Activated T-cell treated with anti-CD3 and anti-CD28 coated beads, Interleukin-2, amount 50 U/mL, for 72 hours (primary cell): ENCODE measurements around the gene WNT3A. TPM values are rescaled to one million over a fixed set of nuclear protein-coding genes. Genes with fewer than 3 reads are reported as not detected.
A peak's percentile ranks its signal among the peaks of the same experiment; 100 is the strongest.
"Not testable (repeated sequence)": the region's sequence is repeated elsewhere in the genome, so short reads cannot be mapped to it uniquely, and the experiment has no call there.

Source experiments
- ATAC-seq, 2 donors: fragments of 150-1000 bp; cut with Tn5 transposase; replicated peaks in 1 of 2; 2 replicates each; pipeline ENCODE4 v1.10.0; 2021; ENCODE audit warnings: moderate library complexity in 2 of 2, mild to moderate bottlenecking in 1 of 2
- DNase-seq, 2 donors: peaks; one replicate each; pipeline ENCODE4 v3.0.0; 2021 to 2022; ENCODE audit warnings: mixed read lengths in 1 of 2
- H3K27ac Mint-ChIP-seq: one replicate; pipeline ENCODE4 v1.8.0; 2022; ENCODE audit warnings: mild to moderate bottlenecking, moderate library complexity, mixed read lengths
- H3K27me3 Mint-ChIP-seq: one replicate; pipeline ENCODE4 v1.8.0; 2022; ENCODE audit warnings: low read depth, mixed read lengths
- H3K36me3 Mint-ChIP-seq, 2 donors: one replicate each; pipeline ENCODE4 v1.8.0; 2022; ENCODE audit warnings: mixed read lengths in 2 of 2, mild to moderate bottlenecking in 1 of 2; ENCODE audit not compliant: insufficient read depth in 2 of 2
- H3K4me1 Mint-ChIP-seq: one replicate; pipeline ENCODE4 v1.8.0; 2022; ENCODE audit warnings: low read depth, mixed read lengths
- H3K4me3 Mint-ChIP-seq, 2 donors: one replicate each; pipeline ENCODE4 v1.8.0; 2022; ENCODE audit warnings: mild to moderate bottlenecking in 2 of 2, mixed read lengths in 2 of 2, moderate library complexity in 2 of 2
- H3K9me3 Mint-ChIP-seq, 2 donors: one replicate each; pipeline ENCODE4 v1.8.0; 2022; ENCODE audit warnings: mixed read lengths in 2 of 2
- total RNA-seq, 2 donors: library from RNA; stranded (reverse); gene quantifications; one replicate each; pipeline ENCODE4 v1.2.3, GENCODE V29; 2022

The WNT3A gene
- total RNA-seq, 2 donors from 2014 or later, result not detected

GRCh38 chr1:228019722-228020083 is 12.9 kb downstream of the WNT3A start:
- not testable (repeated sequence) for H3K9me3 Mint-ChIP-seq, H3K4me1 Mint-ChIP-seq, H3K4me3 Mint-ChIP-seq, H3K27ac Mint-ChIP-seq, ATAC-seq, DNase-seq, H3K27me3 Mint-ChIP-seq, H3K36me3 Mint-ChIP-seq

DNA sequence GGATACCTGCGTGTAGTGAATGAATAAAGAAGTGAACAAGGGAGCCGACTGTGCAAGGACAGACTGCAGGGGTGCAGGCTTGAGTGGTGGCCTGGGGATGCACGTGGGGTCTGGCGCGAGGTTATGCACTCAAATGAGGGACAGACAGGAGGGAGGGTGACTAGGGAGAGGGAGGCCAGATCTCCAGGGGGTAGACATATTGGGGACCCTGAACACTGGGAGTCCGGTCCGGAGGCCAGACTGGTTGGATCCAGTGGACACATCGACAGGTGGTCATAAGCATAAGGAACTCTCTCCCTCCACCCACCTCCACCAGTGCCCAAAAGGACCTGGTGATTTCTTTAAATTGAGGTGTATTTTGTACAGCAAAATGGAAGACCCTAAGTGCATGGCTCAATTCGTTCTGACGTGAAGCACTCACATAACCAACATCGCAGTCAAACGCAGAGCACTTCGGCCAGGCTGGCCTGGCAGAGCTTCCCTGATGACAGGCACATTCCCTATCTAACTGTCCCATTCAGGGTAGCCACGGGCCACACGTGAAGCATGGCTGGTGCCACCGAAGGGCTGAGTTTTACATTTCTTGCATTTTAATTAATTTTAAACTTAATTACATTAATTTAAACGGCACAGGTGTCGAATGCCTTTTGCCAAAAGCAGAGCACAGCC is 14.0 kb downstream of the WNT3A start:
- ATAC-seq, result no peak
- no peak overlapping the region for H3K27ac Mint-ChIP-seq
- no peaks in the 10 kb centered on the region for H3K4me1 Mint-ChIP-seq
- H3K9me3 Mint-ChIP-seq, result no peaks in the 10 kb centered on the region
- no peak overlapping the region for H3K4me3 Mint-ChIP-seq
- no peaks in the 10 kb centered on the region for H3K36me3 Mint-ChIP-seq
- H3K27me3 Mint-ChIP-seq, result no peaks in the 10 kb centered on the region
- DNase-seq, result no peak

DNA sequence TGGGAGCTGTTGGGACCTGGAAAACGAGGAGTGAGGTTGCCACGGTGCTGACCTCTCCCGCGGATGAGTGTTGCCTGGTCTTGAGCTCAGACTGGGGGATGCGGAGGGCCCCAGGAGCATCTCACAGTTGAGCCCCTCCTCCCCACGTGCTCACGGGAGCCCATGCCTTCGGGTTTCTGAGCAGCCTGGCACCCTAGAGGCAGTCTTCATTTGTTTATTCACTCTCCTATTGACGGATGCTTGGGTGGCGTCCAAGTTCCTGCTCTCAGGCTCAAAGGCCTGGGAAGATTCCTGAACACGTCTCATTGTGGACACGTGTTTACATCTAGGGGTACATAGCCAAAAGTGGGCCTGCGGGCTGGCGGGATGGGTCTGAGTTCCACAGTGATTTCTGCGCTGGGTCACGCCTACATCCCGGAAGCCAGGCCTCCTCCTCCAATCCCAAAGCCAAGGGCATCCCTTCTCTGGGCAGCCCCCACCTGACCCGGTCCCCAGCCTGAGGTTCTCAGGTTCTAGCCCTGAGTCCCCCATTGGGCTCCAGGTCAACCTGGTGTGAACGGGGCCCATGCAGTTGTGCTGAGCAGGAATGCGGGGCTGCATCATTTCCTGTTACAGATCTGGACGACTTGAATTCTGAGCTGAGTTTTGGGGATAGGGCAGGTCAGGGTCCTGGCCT is 14.7 kb downstream of the WNT3A start:
- Mint-ChIP-seq H3K36me3 (no peaks in the 10 kb centered on the region), H3K4me1 (no peaks in the 10 kb centered on the region), H3K9me3 (no peaks in the 10 kb centered on the region), H3K27ac (no peak overlapping the region), H3K27me3 (no peaks in the 10 kb centered on the region), H3K4me3 (no peak overlapping the region)
- DNase-seq (no peak), ATAC-seq (no peak)

DNA sequence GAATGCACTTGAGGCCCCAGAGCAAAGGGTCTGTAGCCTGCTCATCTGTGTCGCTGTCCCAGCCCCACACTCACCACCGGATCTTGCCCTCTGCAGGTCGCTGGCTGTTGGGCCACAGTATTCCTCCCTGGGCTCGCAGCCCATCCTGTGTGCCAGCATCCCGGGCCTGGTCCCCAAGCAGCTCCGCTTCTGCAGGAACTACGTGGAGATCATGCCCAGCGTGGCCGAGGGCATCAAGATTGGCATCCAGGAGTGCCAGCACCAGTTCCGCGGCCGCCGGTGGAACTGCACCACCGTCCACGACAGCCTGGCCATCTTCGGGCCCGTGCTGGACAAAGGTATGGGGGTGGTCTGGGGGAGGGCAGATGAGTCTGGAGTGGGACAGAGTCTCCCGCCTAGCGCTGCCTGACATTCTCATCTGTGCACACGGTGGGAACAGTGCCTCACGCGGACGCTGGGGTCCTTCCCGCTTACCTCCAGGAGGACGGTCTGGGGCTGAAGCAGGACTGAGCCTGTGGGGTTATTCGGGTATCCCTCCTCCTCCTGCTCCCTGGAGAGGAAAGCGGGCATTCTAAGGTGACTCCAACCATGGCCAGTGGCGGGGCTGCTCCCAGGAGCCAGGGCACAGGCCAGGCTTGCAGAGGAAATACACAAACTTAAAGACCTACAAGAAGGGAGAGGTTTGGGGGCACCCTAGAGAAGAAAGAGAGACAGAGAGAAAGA is 15.9 kb downstream of the WNT3A start:
- Mint-ChIP-seq H3K4me3 (no peak overlapping the region), H3K9me3 (no peaks in the 10 kb centered on the region), H3K36me3 (no peaks in the 10 kb centered on the region), H3K27me3 (peaks cover 11% of the 10 kb centered on the region), H3K4me1 (no peaks in the 10 kb centered on the region), H3K27ac (no peak overlapping the region)
- ATAC-seq (no peak), DNase-seq (no peak)

DNA sequence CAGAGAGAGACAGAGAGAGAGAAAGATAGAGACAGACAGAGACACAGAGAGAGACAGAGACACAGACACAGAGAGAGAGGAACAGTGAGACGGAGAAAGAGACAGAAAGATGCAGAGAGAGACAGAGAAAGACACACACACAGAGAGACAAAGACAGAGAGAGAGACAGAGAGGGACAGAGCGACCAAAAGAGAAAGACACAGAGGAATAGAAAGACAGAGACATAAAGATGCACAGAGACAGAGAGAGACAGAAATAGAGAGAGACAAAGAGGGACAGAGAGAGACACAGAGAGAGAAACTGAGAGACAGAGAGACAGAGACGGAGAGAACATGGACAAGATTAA is 16.5 kb downstream of the WNT3A start:
- H3K27me3 Mint-ChIP-seq, result peaks cover 13% of the 10 kb centered on the region
- H3K4me3 Mint-ChIP-seq, result no peak overlapping the region
- ATAC-seq (no peak), DNase-seq (no peak)
- H3K27ac Mint-ChIP-seq, result no peak overlapping the region
- no peaks in the 10 kb centered on the region for H3K4me1 Mint-ChIP-seq
- H3K9me3 Mint-ChIP-seq, result no peaks in the 10 kb centered on the region
- H3K36me3 Mint-ChIP-seq, result no peaks in the 10 kb centered on the region

DNA sequence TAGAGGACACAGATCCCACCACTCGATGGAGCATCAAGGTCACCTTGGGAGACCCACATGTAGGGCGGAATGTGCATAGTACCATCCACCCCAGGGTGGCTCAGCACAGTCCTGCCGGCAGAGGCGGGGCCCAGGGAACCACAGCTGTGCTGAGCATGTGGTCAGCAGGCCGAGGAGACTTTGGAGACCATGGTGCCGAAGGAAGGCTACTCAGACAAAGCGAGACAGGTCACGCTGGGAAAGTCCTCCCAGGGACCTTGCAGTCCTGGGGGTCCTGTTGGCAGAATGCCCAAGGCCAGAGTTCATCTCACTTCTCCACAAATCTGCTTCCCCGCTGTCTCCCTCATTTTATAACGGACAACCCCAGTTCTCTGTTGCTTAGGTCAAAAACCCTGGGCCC is 22.5 kb downstream of the WNT3A start:
- H3K4me1 Mint-ChIP-seq, result no peaks in the 10 kb centered on the region
- no peak for DNase-seq
- H3K9me3 Mint-ChIP-seq, result peaks cover 0 to 2% of the 10 kb centered on the region in 2 donors
- H3K36me3 Mint-ChIP-seq, result no peaks in the 10 kb centered on the region
- peaks cover 13% of the 10 kb centered on the region for H3K27me3 Mint-ChIP-seq
- ATAC-seq, result no peak
- H3K27ac Mint-ChIP-seq, result no peak overlapping the region
- no peak overlapping the region for H3K4me3 Mint-ChIP-seq

DNA sequence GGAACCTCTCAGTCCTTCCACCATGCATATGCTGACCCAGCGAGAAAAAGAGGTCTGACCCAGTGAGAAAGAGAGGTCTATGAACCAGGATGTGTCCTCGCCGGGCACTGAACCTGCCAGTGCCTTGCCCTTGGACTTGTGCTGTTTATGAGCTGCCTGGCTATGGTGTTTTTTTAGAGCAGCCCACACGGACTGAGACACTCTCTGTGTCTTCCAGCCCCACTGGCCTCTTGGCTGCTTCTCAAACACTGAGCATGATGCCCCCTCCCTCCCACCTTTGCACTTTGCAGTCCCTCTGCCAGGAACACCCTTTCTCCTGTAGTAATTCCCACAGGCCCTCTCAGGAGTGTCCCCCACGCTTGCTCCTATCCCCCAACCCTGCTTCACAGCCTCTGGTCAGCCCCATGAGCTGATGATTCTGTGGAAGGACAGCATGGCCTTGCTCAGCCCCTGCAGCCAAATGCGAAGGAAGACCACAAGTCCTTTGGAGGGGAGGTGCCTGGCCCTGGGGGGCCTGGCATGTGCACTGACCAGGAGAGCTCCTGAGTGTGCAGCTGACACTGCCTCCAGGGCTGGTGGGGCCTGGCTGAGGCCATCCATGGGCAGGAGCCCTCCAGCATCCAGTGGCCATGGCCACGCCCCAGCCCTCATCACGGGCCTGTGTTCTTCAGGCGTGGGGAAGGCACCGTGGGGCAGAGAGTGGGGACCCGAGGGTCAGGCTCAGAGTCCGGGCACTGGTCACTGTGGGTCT is 23.8 kb downstream of the WNT3A start:
- Mint-ChIP-seq H3K36me3 (no peaks in the 10 kb centered on the region), H3K27me3 (peaks cover 13% of the 10 kb centered on the region), H3K9me3 (peaks cover 0 to 2% of the 10 kb centered on the region in 2 donors), H3K27ac (no peak overlapping the region), H3K4me1 (no peaks in the 10 kb centered on the region), H3K4me3 (no peak overlapping the region)
- ATAC-seq, result no peak
- no peak for DNase-seq

- no peak overlapping the region for H3K4me3 Mint-ChIP-seq
- H3K9me3 Mint-ChIP-seq, result peaks cover 0 to 2% of the 10 kb centered on the region in 2 donors
- no peaks in the 10 kb centered on the region for H3K4me1 Mint-ChIP-seq
- no peak overlapping the region for H3K27ac Mint-ChIP-seq
- H3K27me3 Mint-ChIP-seq, result peaks cover 13% of the 10 kb centered on the region
- ATAC-seq, result no peak
- no peaks in the 10 kb centered on the region for H3K36me3 Mint-ChIP-seq
- DNase-seq, result no peak
Measured at GRCh38 chr1:228031276-228031995, 24.6 kb downstream of the WNT3A start.

DNA sequence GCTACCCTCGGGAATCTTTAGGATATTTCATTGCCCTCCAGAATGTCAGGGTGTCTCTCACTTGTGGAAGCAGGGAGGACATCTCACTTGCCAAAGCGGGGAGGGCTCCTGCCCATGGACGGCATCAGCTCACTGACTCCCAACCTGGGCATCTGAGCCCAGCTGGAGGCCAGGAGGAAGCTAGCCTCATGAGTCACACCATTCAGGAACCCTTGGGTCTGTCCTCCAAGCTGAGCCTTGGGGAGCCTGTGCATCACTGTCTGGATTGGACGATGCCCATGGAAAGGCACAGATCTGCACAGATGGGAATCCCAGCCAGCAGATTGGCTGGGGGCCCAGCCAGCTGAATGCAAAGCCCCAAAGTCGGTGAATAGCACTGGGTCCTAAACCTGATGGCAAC is 25.2 kb downstream of the WNT3A start:
- ATAC-seq (no peak), DNase-seq (no peak)
- no peaks in the 10 kb centered on the region for H3K4me1 Mint-ChIP-seq
- H3K4me3 Mint-ChIP-seq, result no peak overlapping the region
- H3K27ac Mint-ChIP-seq, result no peak overlapping the region
- peaks cover 9% of the 10 kb centered on the region for H3K27me3 Mint-ChIP-seq
- peaks cover 0 to 2% of the 10 kb centered on the region in 2 donors for H3K9me3 Mint-ChIP-seq
- no peaks in the 10 kb centered on the region for H3K36me3 Mint-ChIP-seq

DNA sequence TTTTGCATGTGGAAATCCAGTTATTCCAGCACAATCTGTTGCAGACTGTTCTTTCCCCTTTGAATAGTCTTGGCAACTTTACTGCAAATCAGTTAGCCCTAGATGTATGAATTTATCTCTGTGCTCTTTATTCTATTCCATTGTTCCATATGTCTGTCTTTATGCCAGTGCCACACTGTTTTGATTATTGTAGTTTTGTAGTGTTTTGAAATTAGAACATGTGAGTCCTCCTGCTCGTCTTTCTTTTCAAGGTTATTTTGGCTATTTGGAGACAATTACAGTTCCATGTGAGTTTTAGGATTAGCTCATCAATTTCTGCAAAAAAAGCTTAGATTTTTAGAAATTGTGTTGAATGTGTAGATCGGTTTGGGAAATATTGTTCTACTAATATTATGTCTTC is 26.6 kb downstream of the WNT3A start:
- H3K9me3 Mint-ChIP-seq, result peaks cover 0 to 2% of the 10 kb centered on the region in 2 donors
- no peaks in the 10 kb centered on the region for H3K4me1 Mint-ChIP-seq
- peak overlapping the region; percentile 3 for H3K27ac Mint-ChIP-seq
- no peaks in the 10 kb centered on the region for H3K27me3 Mint-ChIP-seq
- no peak overlapping the region for H3K4me3 Mint-ChIP-seq
- no peak for ATAC-seq
- H3K36me3 Mint-ChIP-seq, result no peaks in the 10 kb centered on the region
- DNase-seq, result no peak

GRCh38 chr1:228034954-228035837 is 28.4 kb downstream of the WNT3A start:
- peaks cover 4% of the 10 kb centered on the region for H3K27me3 Mint-ChIP-seq
- DNase-seq (no peak), ATAC-seq (no peak)
- no peaks in the 10 kb centered on the region for H3K36me3 Mint-ChIP-seq
- no peak overlapping the region for H3K4me3 Mint-ChIP-seq
- no peak overlapping the region for H3K27ac Mint-ChIP-seq
- peaks cover 0 to 2% of the 10 kb centered on the region in 2 donors for H3K9me3 Mint-ChIP-seq
- no peaks in the 10 kb centered on the region for H3K4me1 Mint-ChIP-seq

GRCh38 chr1:228035844-228036243 is 29.0 kb downstream of the WNT3A start:
- ATAC-seq (no peak), DNase-seq (no peak)
- no peaks in the 10 kb centered on the region for H3K36me3 Mint-ChIP-seq
- no peaks in the 10 kb centered on the region for H3K4me1 Mint-ChIP-seq
- no peak overlapping the region for H3K4me3 Mint-ChIP-seq
- H3K9me3 Mint-ChIP-seq, result peaks cover 0 to 2% of the 10 kb centered on the region in 2 donors
- H3K27me3 Mint-ChIP-seq, result peaks cover 8% of the 10 kb centered on the region
- no peak overlapping the region for H3K27ac Mint-ChIP-seq
